ENCODE measurements around the gene PIGV.

PIGV gene

DNA sequence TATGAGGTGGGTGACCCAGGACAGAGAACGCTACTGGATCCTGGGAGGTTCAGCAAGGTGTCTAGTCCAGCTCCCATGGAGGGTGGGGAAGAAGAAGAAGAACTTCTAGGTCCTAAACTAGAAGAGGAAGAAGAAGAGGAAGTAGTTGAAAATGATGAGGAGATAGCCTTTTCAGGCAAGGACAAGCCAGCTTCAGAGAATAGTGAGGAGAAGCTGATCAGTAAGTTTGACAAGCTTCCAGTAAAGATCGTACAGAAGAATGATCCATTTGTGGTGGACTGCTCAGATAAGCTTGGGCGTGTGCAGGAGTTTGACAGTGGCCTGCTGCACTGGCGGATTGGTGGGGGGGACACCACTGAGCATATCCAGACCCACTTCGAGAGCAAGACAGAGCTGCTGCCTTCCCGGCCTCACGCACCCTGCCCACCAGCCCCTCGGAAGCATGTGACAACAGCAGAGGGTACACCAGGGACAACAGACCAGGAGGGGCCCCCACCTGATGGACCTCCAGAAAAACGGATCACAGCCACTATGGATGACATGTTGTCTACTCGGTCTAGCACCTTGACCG is 8.6 kb upstream of the PIGV start:
- Histone ChIP-seq H3K36me3 (ENCODE audit: control insufficient read depth, insufficient read depth, low read length) (peaks cover 35% of the 10 kb centered on the region), H3K4me3 (ENCODE audit: low read length) (no peak overlapping the region), H3K4me1 (ENCODE audit: control insufficient read depth, insufficient read depth, low read length) (peaks cover 16% of the 10 kb centered on the region), H3K27me3 (ENCODE audit: control insufficient read depth, insufficient read depth, low read length) (no peaks in the 10 kb centered on the region), H3K9me3 (ENCODE audit: control insufficient read depth, low read length) (no peaks in the 10 kb centered on the region), H3K9ac (ENCODE audit: low read length) (no peak overlapping the region)

DNA sequence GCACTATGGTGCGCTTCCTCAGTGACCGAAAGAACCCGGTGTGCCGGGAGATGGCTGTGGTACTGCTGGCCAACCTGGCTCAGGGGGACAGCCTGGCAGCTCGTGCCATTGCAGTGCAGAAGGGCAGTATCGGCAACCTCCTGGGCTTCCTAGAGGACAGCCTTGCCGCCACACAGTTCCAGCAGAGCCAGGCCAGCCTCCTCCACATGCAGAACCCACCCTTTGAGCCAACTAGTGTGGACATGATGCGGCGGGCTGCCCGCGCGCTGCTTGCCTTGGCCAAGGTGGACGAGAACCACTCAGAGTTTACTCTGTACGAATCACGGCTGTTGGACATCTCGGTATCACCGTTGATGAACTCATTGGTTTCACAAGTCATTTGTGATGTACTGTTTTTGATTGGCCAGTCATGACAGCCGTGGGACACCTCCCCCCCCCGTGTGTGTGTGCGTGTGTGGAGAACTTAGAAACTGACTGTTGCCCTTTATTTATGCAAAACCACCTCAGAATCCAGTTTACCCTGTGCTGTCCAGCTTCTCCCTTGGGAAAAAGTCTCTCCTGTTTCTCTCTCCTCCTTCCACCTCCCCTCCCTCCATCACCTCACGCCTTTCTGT is 7.3 kb upstream of the PIGV start:
- Histone ChIP-seq H3K9ac (ENCODE audit: low read length) (no peak overlapping the region), H3K9me3 (ENCODE audit: control insufficient read depth, low read length) (no peaks in the 10 kb centered on the region), H3K4me3 (ENCODE audit: low read length) (no peak overlapping the region), H3K36me3 (ENCODE audit: control insufficient read depth, insufficient read depth, low read length) (peaks cover 34% of the 10 kb centered on the region), H3K4me1 (ENCODE audit: control insufficient read depth, insufficient read depth, low read length) (peaks cover 28% of the 10 kb centered on the region), H3K27me3 (ENCODE audit: control insufficient read depth, insufficient read depth, low read length) (no peaks in the 10 kb centered on the region)

DNA sequence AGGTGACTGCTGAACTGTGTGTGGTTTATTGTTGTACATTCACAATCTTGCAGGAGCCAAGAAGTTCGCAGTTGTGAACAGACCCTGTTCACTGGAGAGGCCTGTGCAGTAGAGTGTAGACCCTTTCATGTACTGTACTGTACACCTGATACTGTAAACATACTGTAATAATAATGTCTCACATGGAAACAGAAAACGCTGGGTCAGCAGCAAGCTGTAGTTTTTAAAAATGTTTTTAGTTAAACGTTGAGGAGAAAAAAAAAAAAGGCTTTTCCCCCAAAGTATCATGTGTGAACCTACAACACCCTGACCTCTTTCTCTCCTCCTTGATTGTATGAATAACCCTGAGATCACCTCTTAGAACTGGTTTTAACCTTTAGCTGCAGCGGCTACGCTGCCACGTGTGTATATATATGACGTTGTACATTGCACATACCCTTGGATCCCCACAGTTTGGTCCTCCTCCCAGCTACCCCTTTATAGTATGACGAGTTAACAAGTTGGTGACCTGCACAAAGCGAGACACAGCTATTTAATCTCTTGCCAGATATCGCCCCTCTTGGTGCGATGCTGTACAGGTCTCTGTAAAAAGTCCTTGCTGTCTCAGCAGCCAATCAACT is 6.4 kb upstream of the PIGV start:
- Histone ChIP-seq H3K27me3 (ENCODE audit: control insufficient read depth, insufficient read depth, low read length) (no peaks in the 10 kb centered on the region), H3K4me3 (ENCODE audit: low read length) (no peak overlapping the region), H3K9ac (ENCODE audit: low read length) (no peak overlapping the region), H3K4me1 (ENCODE audit: control insufficient read depth, insufficient read depth, low read length) (peaks cover 37% of the 10 kb centered on the region), H3K9me3 (ENCODE audit: control insufficient read depth, low read length) (no peaks in the 10 kb centered on the region), H3K36me3 (ENCODE audit: control insufficient read depth, insufficient read depth, low read length) (peaks cover 34% of the 10 kb centered on the region)

DNA sequence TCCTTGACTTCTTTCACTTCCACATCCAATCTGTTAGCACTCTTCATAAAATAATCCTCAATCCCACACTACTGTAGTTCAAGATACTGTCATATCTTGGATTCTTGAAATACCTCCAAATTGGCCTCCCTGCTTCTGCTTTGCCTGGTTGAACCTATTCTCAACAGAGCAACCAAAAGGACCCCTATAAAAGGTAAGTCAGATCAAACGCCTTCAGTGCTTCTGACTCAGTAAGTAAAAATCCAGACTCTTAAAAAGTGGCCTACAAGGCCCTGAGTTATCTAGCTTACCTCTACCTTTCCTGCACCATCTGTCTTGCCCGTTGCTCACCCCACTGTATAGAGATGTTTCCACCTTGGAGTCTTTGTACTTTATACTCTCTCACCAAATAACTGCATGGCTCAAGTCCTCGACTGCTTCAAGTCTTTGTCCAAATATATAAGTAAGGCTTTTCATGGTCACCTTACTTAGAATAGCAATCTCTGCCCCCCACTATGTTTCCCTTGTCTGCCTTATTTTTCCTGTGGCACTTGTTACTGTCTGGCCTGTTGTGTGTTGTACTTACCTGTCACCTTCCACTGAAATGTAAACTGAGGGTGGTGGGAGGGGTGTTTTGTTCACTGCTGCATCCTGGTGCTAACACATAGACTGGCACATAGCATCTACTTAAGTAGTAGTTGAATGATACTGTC is 5.1 kb upstream of the PIGV start:
- Histone ChIP-seq H3K4me1 (ENCODE audit: control insufficient read depth, insufficient read depth, low read length) (peaks cover 49% of the 10 kb centered on the region), H3K9ac (ENCODE audit: low read length) (no peak overlapping the region), H3K27me3 (ENCODE audit: control insufficient read depth, insufficient read depth, low read length) (no peaks in the 10 kb centered on the region), H3K4me3 (ENCODE audit: low read length) (no peak overlapping the region), H3K36me3 (ENCODE audit: control insufficient read depth, insufficient read depth, low read length) (peaks cover 23% of the 10 kb centered on the region), H3K9me3 (ENCODE audit: control insufficient read depth, low read length) (no peaks in the 10 kb centered on the region)

DNA sequence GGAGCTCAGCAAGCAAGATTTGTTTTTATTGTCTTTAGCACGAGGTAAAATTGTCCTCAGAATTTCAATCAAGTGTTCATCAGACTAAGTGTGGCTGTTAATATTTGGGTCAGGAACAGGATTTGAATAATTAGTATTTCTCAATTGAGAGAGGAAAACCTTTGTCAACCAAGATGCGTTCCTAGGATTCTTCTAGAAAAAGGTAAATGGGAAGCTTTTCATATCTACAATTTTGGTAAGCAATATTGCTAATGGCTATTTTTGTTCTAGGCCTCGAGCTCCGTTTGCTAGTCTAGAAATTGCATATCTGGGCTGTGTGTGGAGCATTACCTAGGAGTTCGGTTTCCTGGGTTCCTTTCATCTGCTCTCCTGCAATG is 4.1 kb upstream of the PIGV start:
- Histone ChIP-seq H3K9me3 (ENCODE audit: control insufficient read depth, low read length) (no peaks in the 10 kb centered on the region), H3K27me3 (ENCODE audit: control insufficient read depth, insufficient read depth, low read length) (no peaks in the 10 kb centered on the region), H3K9ac (ENCODE audit: low read length) (no peak overlapping the region), H3K4me3 (ENCODE audit: low read length) (no peak overlapping the region), H3K4me1 (ENCODE audit: control insufficient read depth, insufficient read depth, low read length) (peaks cover 49% of the 10 kb centered on the region), H3K36me3 (ENCODE audit: control insufficient read depth, insufficient read depth, low read length) (peaks cover 19% of the 10 kb centered on the region)

DNA sequence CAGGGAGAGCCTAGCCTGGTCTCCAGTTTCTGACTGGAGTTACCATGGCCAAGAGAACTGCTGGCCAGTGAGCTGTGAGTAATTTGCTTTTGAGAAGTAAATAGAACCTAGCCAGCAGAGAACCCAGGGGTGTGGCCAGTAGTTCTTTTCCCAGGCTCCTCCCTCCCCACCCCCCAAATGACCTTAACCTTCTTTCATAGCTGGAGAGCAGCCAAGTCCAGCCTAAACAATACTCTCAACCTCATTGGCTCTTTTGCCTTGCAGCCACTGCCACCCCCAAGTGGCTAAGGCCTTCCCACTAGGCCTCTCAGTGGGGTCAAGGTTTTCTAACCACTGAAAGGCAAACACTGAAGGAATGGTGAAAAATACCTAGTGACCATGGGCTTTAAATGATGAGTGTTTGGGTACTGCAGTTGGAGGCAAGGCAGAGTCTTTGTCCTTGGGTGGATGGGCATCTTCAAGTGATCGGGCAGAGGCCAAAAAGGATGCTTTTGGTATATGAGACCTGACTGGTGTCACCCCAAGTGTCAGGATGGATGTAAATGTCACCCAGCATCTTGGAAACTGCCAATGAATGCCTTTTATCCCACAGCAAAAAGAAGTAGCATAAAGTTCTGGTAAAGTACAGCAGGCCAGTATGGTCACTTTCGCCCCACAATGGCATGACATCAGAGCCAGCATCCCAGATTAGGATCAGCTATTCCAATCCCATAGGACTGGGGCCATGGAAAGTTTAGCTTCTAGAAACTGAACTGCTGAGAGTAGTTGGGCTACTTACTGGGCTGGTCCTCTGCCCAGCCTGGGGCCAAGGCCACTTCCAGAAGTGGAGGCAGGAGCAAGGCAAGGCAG is 3.5 kb upstream of the PIGV start:
- Histone ChIP-seq H3K27me3 (ENCODE audit: control insufficient read depth, insufficient read depth, low read length) (no peaks in the 10 kb centered on the region), H3K36me3 (ENCODE audit: control insufficient read depth, insufficient read depth, low read length) (peaks cover 13% of the 10 kb centered on the region), H3K4me1 (ENCODE audit: control insufficient read depth, insufficient read depth, low read length) (peaks cover 49% of the 10 kb centered on the region), H3K9ac (ENCODE audit: low read length) (no peak overlapping the region), H3K9me3 (ENCODE audit: control insufficient read depth, low read length) (no peaks in the 10 kb centered on the region), H3K4me3 (ENCODE audit: low read length) (no peak overlapping the region)

DNA sequence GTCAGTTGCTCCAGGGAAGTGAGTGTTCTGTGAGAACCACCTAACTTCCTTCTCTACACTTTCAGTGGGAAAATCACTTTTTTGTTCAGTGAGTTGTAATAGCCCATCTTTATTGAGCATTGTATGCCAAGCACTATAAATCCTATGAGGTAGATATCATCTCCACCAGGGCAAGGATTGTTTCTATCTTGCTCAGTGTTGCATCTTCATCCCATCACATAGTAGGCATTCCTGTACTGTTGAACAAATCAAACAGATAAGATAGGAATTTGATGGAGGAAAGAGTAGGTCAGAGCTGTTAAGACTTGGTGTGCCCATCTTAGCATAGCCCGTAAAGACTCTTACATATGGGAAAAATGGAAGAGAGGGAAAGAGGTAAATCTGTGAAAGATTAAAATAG is 2.9 kb upstream of the PIGV start:
- Histone ChIP-seq H3K4me3 (ENCODE audit: low read length) (no peak overlapping the region), H3K9ac (ENCODE audit: low read length) (no peak overlapping the region), H3K9me3 (ENCODE audit: control insufficient read depth, low read length) (no peaks in the 10 kb centered on the region), H3K4me1 (ENCODE audit: control insufficient read depth, insufficient read depth, low read length) (peaks cover 54% of the 10 kb centered on the region), H3K27me3 (ENCODE audit: control insufficient read depth, insufficient read depth, low read length) (no peaks in the 10 kb centered on the region), H3K36me3 (ENCODE audit: control insufficient read depth, insufficient read depth, low read length) (peaks cover 7% of the 10 kb centered on the region)

DNA sequence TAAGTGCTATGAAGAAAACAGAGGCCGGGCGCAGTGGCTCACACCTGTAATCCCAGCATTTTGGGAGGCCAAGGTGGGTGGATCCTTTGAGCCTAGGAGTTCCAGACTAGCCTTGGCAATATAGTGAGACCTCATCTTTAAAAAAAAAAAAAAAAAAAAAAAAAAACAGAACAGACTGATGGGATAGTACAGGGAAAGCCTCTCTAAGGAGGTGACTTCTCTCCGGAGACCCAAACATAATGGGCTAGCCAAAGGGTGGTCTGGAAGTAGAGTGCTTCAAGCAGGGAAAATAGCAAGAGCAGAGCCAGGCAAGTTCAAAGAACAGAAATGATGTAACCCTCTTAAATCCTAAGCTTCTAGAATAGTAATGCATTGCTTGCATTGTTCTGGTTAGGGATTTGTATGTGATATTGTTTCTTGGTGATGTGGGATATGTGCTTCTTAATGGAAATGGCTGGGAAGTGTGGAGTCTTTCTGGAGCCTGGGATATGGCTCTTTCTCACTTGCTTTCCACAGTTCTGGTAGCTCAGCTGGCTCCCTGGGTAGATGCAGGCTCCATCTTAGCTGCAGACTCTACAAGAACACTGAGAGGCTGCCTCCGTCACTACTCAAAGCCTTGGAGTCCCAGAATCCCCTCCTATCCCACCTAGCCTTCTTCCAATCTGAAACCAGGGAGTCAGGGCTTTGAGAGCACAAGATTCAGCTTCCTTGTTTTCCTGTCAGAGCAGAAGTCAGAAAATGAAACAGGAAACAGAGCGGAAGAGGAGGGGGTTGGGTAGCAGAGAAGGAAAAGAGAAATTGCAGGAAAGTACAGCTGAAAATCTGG is 1.9 kb upstream of the PIGV start:
- peaks cover 54% of the 10 kb centered on the region for H3K4me1 ChIP-seq (ENCODE audit: control insufficient read depth, insufficient read depth, low read length)
- no peaks in the 10 kb centered on the region for H3K36me3 ChIP-seq (ENCODE audit: control insufficient read depth, insufficient read depth, low read length)
- no peaks in the 10 kb centered on the region for H3K27me3 ChIP-seq (ENCODE audit: control insufficient read depth, insufficient read depth, low read length)
- H3K9me3 ChIP-seq (ENCODE audit: control insufficient read depth, low read length) = no peaks in the 10 kb centered on the region
- peak overlapping the region; percentile 99 for H3K9ac ChIP-seq (ENCODE audit: low read length)
- no peak overlapping the region for H3K4me3 ChIP-seq (ENCODE audit: low read length)

DNA sequence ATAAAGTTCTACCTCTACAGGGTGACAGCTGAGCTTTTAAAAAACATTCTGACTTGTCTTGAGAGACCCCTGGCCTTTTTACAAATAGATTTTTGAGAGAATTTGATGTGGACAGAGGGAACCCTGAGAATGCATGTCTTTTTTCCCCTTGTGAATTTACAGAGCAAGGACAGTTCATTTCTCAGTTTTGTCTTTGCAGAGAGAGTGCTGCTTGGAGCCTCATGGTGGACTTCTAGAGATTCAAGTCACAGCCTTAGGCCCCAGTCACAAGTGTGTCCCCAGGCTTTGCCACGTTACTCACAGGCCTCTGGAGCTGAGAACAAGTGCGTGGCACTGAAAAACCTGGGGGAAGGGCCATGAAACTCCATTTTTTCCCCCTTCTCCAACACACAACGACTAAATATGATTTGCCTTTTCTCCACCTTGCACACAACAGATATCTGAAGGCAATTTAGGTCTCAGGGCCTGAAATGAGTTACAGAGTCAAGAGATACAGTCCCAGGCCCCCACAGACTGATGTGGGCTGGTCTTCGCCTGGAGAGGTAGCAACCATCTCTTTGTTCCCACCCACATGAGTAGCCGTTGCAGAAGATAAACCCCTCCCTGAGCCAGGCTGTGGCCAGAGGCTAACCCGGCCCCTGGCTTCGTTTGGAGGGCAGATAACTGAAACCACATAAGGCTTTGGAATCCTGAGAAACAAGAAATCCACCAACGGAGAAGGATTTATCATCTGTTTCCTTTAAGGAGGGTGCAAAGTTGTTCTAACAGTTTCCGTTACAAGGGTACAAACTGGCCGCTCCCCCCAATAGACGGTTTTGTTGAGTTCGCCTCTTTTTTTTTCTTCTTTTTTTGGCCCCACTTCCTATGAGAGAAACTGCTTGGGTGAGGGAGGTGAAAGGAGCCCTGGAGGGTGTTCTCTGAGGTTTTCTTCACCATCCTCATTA is 1.0 kb upstream of the PIGV start:
- Histone ChIP-seq H3K4me1 (ENCODE audit: control insufficient read depth, insufficient read depth, low read length) (peaks cover 54% of the 10 kb centered on the region), H3K4me3 (ENCODE audit: low read length) (peak overlapping the region; percentile 88), H3K9ac (ENCODE audit: low read length) (peak overlapping the region; percentile 99), H3K36me3 (ENCODE audit: control insufficient read depth, insufficient read depth, low read length) (no peaks in the 10 kb centered on the region), H3K9me3 (ENCODE audit: control insufficient read depth, low read length) (no peaks in the 10 kb centered on the region), H3K27me3 (ENCODE audit: control insufficient read depth, insufficient read depth, low read length) (no peaks in the 10 kb centered on the region)

DNA sequence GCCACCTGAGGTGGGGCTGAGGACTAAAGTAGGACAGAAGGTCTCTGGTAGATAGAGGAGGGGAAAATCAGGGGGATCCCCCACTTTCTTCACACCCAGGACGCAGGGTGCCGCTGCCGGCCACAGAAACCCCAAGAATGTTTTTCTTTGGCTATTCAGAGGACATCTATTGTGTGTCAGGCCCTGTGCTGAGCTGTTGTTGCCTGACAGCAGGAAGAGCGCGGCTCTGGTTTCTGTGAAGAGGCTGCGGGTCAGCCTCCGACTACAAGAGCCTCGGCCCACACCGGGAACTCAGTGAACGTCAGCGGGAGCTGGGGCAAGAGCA is 407 bp upstream of the PIGV start:
- H3K9me3 ChIP-seq (ENCODE audit: control insufficient read depth, low read length) = no peaks in the 10 kb centered on the region
- H3K27me3 ChIP-seq (ENCODE audit: control insufficient read depth, insufficient read depth, low read length) = no peaks in the 10 kb centered on the region
- H3K9ac ChIP-seq (ENCODE audit: low read length) = peak overlapping the region; percentile 99
- peak overlapping the region; percentile 88 for H3K4me3 ChIP-seq (ENCODE audit: low read length)
- H3K4me1 ChIP-seq (ENCODE audit: control insufficient read depth, insufficient read depth, low read length) = peaks cover 54% of the 10 kb centered on the region
- no peaks in the 10 kb centered on the region for H3K36me3 ChIP-seq (ENCODE audit: control insufficient read depth, insufficient read depth, low read length)

DNA sequence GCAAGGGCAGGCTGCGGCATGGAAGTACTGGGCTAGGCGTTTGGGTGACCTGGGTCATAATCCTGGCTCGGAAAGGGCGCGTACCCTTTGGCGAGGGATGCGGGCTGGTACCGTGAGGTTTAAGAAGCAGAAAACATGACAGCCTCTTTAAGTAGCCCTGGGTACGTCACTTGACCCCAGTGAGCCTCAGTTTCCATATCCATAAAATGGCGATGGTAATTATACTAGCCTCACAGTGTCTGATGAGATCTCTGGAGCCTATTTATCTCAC is 700 bp downstream of the PIGV start:
- peak overlapping the region; percentile 88 for H3K4me3 ChIP-seq (ENCODE audit: low read length)
- no peaks in the 10 kb centered on the region for H3K27me3 ChIP-seq (ENCODE audit: control insufficient read depth, insufficient read depth, low read length)
- no peaks in the 10 kb centered on the region for H3K36me3 ChIP-seq (ENCODE audit: control insufficient read depth, insufficient read depth, low read length)
- peaks cover 45% of the 10 kb centered on the region for H3K4me1 ChIP-seq (ENCODE audit: control insufficient read depth, insufficient read depth, low read length)
- no peaks in the 10 kb centered on the region for H3K9me3 ChIP-seq (ENCODE audit: control insufficient read depth, low read length)
- H3K9ac ChIP-seq (ENCODE audit: low read length) = peak overlapping the region; percentile 99
